HPDE6-E6E7 (cell line): ENCODE data around the gene PTPN5.
"Not testable (repeated sequence)": the region's sequence is repeated elsewhere in the genome, so short reads cannot be mapped to it uniquely, and the experiment has no call there.

Source experiments
- DNase-seq: peaks from one replicate; pipeline ENCODE4 v3.0.0; 2011; ENCODE audit warnings: missing footprints; ENCODE audit errors: extremely low spot score

Gene PTPN5

DNA sequence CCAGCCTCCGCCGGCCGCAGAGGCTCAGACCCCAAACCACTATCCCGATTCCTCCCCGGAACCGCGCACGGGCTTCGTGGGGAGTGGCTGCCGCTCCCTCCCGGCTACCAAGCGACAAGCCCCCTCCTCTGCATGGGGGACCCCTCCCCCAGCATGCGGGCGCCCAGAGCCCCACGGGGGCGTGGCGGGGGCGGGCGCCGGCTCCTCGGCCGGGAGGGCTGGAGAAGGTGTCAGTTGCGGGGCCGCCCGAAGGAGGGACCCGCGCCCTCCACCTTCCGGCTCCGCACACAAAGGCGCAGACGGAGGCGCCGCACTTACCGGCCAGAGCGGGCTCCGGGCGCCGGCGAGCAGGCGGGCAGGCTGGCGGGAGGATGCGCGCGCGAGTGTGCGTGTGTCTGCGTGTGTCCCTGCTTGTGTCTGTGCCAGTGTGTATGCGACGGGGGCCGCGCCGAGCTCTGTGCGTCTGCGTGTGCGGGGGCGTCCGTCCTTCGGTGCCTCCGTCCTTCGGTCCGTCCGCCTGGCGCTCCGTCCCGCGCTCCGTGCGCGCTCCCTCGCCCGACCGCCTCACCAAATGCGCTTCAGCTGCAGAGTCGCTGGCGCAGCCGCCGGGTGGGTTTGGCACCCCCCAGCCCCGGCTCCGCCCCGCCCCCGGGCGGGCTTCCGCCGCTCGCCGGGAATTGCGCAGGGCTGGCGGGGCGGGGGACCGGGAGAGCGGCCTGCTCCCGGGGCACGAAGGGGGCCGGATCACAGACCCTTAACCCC lies at the start of gene PTPN5:
PTPN5 (minus strand) TSS at position 592 of the 762 bp plus-strand sequence. CDS start 19,840 bp downstream, outside the sequence.
- no peak for DNase-seq

DNA sequence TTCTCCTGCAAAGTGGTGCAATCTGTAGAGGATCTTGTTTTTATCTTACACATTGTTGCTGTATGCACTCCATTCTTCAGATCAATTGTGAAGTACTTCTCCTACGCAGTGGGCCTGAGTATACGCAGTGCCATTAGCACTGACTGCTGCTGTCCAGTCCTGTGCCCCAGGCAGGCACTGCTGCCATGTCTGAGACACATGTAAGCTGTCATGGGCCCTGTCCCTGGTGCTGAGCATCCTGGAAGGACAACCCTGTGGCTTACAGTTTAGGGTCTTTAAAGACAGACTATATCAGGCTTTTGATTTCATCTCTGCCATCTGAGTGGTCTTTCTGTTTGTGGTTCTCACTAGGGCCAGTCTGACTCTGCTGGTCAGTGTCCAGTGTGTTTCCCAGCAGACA lies 44.8 kb upstream of the PTPN5 start:
- no peak for DNase-seq

DNA sequence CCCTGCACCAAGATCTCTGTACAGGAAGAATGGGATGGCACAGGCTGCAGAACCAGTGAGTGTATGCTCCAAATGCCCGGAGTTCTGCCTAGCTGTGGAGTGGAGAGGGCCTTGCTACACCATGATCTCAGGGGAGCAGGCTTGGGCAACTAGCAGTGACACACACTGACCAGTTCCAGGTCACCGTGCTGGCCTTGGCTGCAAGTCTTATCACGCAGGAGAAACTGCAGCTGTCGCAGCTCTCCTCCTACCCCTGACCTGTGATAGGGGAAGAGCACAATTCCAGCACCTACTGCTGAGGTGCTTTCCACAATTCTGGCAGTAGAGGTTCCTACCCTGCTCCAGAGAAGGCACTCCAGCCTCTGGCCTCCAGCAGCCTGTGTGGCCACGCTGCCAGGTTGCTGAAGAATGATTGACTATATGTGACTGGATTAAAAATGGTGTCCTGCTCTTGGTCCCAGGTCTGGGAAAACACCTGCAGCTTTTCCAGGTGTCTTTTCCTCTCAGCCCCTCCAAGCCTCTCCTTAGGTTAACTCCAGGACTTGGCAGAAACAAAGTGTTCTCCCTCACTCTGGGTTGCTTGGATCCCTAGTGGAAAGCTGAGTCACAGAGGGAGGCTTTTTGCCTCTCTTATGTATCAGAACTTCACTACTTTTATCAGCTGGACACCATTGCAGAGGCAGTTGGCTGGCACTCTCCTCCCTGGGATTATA lies 43.3 kb upstream of the PTPN5 start:
- no peak for DNase-seq

DNA sequence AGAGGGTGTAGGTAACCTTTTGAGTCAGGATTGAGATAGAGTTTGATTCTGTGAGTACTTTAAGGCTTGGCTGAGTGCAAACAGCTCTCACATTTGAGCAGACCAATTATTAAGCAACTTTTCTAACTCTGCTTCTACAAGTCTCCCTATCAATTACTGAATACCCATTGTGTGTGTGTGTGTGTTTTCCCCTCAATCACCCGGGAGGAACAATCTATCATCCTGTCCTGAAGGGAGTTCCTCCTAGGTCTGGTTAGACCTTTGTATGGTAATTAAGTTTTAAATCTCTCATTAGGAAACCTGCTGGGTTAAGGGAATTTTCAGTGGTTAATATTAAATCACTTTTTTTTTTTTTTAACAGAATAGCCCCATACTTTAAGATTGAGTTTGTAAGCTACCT lies 28.6 kb upstream of the PTPN5 start:
- DNase-seq = not testable (repeated sequence)

DNA sequence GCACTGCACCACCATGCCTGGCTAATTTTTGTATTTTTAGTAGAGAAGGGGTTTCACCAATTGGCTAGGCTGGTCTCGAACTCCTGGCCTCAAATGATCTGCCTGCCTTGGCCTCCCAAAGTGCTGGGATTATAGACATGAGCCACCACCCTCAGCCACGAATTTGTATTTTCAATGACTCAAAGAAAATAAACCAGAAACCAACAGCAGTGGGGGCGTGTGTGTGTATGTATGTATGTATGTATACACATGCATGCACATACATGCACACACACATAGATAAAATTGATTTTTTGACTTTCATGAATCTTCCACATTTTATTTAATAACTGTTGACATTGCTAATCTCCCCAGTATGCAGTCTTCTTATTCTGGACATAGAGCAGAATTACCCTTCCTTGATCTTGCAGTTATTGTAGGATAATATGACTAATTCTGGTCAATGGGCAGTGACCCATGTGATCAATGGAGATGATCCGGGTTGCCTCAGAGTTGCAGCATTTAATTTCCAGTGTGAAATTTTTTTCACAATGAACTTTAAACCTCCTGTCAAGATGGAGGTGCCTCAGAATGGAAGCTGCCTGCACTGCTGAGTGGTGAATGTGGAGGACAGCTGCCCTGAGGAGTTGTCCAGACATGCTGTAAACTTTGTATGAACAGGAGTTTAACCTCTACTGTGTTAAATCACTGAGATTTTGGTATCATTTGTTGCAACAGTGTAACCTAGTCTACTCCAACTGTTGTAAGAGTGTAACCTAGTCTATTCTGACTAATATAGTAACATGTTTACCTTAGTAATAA lies 12.8 kb upstream of the PTPN5 start:
- no peak for DNase-seq

DNA sequence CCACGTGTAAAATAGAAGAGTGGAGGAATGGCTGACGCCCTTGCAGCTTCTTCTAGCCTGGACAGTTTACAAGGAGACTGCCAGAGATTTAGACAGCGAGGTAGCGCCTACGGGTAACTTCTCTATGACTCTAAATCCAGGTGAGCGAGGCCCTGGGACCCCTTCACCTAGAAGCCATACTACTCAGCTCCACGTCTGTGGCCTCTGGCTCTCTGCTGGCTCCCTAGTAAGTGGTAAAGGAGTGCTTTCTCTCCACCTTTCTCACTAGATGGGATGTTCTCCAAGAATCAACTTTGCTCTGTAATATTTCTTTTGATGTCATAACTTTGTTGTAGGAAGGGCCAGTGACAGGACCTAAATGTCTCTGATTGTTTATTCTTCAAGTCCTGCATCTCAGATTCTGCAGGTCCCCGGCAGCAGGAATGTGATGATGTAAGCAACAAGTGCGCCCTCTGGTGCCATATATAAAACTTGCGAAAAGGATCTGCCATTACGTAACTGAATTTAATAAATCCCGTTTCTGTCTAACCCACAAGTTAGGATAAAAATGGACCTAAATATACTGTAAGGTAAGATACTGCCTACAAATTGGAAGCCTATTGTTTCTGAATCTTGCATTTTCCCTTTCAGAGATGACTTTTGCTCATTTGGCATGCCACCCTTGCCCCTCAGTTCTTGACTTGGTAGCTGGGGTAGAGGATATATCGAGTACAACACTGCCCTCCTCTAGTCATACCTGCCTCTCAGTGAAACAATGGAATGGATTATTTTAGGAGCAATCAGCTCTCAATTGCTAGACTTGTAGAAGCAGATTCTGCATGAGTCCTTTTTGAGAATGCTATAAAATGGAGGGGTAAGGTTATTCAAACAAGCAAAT lies 11.0 kb upstream of the PTPN5 start:
- peak; percentile 35 for DNase-seq

DNA sequence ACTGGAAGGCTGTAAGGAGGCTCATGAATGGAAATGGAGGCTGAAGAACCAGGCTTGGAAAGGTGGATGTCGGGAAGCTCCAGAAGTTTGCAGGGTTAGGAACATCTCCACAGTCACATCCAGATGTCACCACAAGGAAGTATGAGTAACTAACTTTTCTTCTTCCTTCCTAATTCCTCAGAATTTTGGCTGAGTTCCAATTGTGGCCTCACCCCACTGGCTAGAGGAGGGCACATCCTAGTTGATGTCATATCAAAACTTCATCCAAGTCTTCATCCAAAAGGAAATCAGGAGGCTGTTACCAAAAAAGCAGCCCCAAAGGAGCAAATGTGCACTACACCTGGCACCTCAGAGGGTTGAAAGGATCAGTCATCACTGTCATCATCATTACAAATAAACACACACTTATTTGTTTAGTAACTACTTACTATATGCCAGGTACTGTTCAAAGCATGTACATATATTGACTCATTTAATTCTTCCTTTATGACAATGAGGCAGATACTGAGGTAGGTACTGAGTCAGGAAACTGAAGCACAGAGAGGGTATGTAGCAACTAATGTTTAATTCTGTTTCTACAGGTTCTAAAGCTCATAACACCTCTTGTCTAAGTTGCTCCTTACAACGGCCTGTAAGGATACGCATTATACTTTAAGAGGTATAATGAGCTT lies 7.3 kb upstream of the PTPN5 start:
- DNase-seq = no peak

DNA sequence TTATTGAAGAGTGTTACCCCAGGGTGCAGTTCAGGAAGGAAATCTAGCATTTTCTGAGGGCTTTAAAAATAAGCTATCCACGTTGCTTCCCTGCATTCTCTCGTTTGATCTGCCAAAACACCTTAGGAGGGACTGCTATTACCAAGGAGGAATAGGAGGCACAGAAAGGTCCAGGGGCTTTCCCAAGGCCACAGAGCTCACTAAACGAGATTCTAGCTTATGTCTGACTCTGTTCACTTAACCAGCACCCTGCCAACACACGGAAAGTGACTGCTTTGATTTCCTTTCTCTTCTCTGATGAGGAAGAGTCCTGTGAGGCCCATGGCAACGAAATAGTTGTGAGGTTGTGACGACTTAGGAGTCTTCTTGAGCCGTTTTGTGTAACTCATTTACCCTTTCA lies 3.4 kb upstream of the PTPN5 start:
- DNase-seq = no peak

DNA sequence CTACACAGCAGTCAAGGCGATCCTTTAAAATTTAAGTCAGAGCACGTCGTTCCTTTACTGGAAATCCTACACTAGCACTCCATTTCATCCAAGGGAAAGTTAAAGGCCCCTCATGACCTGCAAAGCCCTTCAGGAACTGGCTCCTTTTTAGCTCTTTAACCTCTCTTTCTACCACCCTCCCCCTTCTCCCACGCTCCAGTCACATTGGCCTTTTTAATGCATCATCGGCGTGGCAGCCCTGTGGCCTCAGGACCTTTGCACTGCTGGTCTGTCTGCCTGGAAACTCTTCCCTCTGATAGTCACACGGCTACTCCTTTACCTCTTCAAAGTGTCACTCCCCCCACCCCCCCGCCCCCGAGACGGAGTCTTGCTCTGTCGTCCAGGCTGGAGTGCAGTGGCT lies 1.2 kb upstream of the PTPN5 start:
- DNase-seq = no peak

DNA sequence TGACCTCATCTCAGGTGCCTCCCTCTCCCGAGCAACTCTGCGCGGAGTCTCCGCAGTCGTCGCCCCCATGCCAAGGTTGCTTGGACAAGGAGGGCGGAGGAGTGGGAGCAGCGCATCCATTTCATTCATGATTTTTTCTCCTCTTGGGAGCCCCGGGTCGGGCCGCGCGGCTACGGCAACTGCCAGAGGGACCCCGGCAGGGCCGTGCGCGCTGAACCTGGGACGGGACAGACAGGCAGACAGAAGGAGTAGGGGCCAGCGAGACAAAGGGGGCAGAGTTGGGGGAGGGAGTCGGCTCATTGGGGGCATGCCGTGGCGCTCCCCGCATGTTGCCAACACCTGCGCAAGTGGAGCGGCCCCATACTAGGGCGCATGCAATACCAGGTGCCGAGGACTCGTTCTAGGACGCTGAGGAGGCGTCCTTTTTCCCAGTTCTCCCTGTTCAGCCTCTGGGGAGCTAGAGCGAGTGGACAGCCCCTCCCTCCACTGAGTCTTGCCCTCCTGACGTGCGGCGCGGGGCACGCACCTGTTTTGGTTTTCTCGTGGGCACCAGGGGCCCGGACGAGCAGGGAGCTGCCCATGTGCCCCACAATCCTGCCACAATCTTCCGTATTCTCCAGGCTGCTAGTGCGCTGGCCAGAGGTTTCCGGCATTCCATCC lies 501 bp upstream of the PTPN5 start:
- DNase-seq = no peak

DNA sequence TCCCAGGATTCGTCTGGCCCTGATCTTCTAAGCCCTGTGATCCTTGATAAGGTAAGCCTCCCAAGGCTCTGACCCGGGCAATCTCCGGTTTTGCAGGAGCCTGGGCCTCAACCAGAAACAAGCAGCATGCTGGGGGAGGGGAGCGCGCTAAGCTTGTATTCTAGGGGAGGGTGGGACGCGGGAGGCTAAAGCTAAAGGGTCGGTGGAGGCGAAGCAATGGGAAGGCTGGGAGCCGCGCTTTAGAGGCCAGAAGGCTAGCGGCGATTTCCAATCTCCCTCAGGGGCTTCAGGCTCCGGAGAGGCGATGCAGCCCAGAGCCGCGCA lies 753 bp downstream of the PTPN5 start:
- DNase-seq = no peak

DNA sequence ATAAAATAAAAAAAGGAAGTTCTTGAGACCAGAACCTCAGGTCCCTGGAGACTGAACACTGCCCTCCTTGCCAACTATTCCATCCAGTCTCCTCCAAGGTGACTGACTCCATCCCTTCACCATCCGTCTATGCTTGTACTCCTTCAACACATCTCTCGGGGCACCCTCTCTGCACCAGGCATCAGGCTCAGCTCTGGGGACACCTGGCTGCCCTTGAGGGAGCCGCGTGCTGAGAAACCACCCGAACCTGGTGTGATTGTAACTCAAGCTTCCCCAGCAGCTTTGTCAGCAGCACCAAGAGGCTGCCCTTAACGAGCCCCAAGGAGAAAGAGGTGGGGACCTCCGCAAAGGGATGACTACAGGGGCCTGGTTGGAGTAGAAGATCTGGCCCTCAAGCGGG lies 1.7 kb downstream of the PTPN5 start:
- no peak for DNase-seq

DNA sequence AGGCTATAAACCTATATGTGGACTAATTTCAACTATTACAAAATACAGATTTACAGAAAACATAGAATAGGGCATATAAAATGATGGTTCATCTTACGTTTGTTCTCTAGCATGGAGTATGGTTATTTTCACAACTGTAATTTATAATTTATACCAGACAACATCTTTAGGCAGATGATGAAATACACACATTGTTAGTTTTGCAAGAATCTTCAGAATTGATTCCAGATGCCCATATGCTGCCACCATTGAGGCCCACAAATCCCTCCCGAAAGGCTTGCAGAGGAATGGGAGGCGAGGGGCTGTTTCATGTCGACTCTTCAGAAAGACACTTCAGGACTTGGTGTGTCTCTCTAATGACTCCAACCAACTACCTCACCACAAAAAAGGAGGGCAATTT lies 6.2 kb downstream of the PTPN5 start:
- no peak for DNase-seq

DNA sequence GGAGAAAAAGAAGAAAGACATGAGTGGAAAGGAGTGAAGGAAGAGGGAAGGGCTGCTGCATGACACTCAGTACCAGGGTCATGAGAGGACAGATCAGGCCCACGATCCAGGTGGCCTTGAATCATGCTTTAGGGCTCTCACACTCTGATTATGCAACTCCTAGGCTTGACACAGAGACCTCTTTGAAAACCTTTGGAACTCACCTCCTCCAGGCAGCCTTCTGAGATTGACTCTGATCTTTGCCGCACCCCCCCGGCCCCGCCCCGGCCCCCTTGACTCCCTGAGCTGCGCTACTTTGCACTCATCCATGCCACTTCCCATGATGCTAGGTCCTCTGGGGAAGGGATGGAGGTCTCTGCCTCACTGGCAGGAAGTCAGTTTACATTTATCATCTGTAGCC lies 10.7 kb downstream of the PTPN5 start:
- no peak for DNase-seq

DNA sequence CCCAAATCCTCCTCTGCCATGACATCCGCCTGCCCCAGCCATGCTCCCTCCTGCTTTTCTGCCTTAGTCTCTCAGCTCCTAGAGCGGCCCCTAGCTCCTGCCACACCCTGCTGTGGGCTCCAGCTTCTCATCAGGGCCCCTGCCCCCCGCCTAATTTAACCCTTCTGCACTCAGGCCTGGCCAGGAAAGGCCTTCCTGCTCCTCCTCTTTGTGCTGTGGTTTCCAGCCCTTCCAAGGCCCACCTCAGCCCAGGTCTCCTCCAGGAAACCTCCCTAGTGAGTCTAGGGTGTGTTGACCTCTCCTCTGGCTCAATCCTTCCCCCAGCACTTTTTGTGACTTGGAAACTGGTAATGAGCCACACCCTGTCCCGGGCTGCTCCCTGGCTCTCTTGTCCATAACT lies 11.3 kb downstream of the PTPN5 start:
- no peak for DNase-seq

DNA sequence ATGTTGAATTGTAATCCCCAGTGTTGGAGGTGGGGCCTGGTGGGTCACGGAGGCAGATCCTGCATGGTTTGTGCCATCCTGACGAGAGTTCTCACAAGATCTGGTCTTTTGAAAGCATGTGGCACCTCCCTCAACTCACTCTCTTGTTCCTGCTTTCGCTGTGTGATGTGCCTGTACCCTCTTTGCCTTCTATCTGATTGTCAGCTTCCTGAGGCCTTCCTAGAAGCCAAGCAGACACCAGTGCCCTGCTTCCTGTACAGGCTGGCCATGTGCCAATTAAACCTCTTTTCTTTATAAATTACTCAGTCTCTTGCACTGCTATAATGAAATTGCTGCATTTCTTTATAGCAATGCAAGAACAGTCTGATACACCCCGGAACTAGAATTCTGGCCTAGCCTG lies 13.1 kb downstream of the PTPN5 start:
- no peak for DNase-seq

DNA sequence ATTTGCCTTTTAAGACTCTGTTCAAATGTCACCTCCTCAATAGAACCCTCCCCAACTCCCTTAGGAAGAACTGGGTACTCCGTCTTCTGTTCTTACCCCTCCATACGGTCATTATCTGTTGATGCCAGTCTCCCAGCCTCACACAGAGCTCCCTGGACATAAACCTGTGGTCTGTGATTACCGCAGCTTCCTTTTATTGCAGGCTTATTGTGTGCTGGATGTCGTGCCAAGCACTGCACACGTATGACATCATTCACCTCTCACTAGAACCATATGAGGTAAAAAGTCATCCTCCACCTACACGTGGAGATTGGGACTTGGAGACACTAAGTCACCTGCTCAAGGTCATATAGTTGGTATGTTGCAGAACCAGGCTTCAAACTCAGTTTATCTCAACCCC lies 15.3 kb downstream of the PTPN5 start:
- no peak for DNase-seq

DNA sequence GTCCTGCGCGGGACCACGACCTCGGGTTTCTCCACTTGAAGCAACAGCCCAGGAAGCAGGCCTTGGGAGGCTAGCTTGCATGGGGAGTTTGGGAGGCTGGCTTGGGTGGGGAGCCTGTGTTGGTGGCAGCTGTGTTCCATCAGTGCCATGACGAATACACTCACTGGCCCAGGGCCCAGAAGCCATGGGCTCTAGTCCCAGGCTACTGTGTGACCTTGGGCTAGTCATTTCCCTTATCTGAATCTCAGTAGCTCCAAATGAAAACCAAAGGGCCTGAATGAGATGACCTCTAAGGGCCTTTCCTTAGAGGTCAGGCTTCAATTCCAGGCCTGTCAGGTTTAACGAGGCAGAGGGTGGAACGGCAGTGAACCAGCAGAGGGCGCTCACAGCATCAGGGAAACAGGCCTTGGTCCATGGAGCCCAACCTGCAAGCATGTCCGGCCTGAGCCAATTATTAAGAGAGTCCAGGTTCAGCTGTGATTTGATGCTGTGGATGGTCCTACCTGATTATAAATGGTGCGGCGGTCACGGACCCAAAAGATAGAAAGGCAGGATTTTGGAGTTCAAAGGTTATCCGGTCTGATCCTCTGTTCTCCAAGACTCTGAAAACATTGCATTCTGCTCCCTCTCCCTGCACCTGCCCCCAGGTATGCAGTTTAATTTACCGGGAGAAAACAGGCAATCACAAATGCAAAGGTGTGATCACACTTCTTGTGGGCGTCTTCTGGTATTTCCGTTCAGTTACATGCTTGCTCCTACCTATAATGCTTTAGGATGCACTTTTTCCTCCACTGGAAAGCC lies 15.9 kb downstream of the PTPN5 start:
- DNase-seq = peak; percentile 40

DNA sequence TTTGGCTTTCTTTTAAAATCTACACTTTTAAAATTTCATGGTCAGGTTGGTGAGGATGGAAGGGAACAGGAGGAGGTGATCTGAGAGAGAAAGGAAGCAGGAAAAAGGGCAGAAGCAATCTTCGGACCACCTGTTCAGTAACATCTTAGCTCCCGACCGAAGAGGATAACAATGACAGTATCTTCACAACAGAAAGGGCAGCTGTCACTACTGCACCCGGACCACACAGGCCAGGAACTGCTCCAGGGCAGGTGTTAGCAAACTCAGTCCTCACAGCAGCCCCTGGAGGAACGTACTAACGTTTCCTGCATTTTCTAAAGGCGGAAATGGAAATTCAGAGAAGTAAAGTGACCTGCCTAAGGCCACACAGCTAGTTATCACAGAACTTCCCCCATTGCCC lies 16.8 kb downstream of the PTPN5 start:
- no peak for DNase-seq

DNA sequence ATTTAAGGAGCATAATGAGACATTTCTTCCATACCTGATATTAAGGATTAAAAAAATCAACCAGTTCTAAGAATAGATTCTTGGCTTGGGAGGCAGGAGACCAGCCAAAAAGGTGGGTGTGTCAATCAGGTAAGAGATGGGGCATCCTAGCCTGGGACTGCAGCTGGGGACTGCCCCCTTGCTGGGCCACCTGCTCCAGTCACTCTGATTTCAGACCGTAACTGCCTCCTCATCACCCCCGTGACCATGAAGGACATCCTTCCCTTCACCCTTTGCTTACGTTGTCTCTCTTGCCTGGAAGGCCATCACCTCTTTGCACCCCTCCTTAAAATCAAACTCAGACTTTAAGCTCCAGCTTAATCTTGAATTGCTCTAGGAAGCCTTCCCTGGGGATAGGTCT lies 17.9 kb downstream of the PTPN5 start:
- DNase-seq = no peak
